Neuronal stem cell (in vitro differentiated cells): ENCODE measurements around the gene HOXA7.

ENCODE experiments used
- DNase-seq: peaks from one replicate; pipeline ENCODE4 v3.0.0-alpha.2; 2013; ENCODE audit warnings: low spot score
- H2AFZ ChIP-seq: one replicate; pipeline ENCODE4 v1.6.1; 2013; ENCODE audit warnings: mild to moderate bottlenecking, low read length, inconsistent platforms
- H2AK5ac ChIP-seq: 2 replicates; pipeline ENCODE4 v1.6.1; 2013; ENCODE audit warnings: low read depth, mild to moderate bottlenecking, inconsistent platforms, low read length, moderate library complexity, mixed read lengths
- H2BK120ac ChIP-seq: 2 replicates; pipeline ENCODE4 v1.6.1; 2013; ENCODE audit warnings: low read depth, mild to moderate bottlenecking, inconsistent platforms, low read length, moderate library complexity, mixed read lengths
- H2BK12ac ChIP-seq: one replicate; pipeline ENCODE4 v1.6.1; 2013; ENCODE audit warnings: low read length, inconsistent platforms
- H2BK15ac ChIP-seq: 2 replicates; pipeline ENCODE4 v1.6.1; 2013; ENCODE audit warnings: mild to moderate bottlenecking, low read length, inconsistent platforms, mixed read lengths
- H2BK5ac ChIP-seq: one replicate; pipeline ENCODE4 v1.6.1; 2013; ENCODE audit warnings: inconsistent platforms, mild to moderate bottlenecking, low read length, moderate library complexity
- H3K14ac ChIP-seq: one replicate; pipeline ENCODE4 v1.6.1; 2013; ENCODE audit warnings: low read length, inconsistent platforms
- H3K18ac ChIP-seq: 2 replicates; pipeline ENCODE4 v1.6.1; 2013; ENCODE audit warnings: low read length, inconsistent platforms
- H3K23ac ChIP-seq: 2 replicates; pipeline ENCODE4 v1.6.1; 2013; ENCODE audit warnings: low read depth, mild to moderate bottlenecking, mixed read lengths, low read length, inconsistent platforms; ENCODE audit not compliant: poor library complexity
- H3K27ac ChIP-seq: replicated peaks from 3 replicates; pipeline ENCODE4 v1.5.1; 2013; ENCODE audit warnings: low read length, inconsistent platforms
- H3K27me3 ChIP-seq, 3 experiments: 2 replicates each; pipeline ENCODE4 v1.6.1; 2013; ENCODE audit warnings: low read length in 3 of 3, mild to moderate bottlenecking in 2 of 3, inconsistent platforms in 1 of 3, low read depth in 1 of 3, mixed read lengths in 1 of 3, moderate library complexity in 1 of 3; ENCODE audit not compliant: control insufficient read depth in 3 of 3, insufficient read depth in 3 of 3
- H3K36me3 ChIP-seq, 2 donors: replicated peaks in 1 of 2; 2 replicates each; pipeline ENCODE4 v1.6.1; 2013; ENCODE audit warnings: low read length in 2 of 2; ENCODE audit not compliant: control insufficient read depth in 2 of 2, insufficient read depth in 2 of 2
- H3K4ac ChIP-seq: 2 replicates; pipeline ENCODE4 v1.6.1; 2013; ENCODE audit warnings: inconsistent platforms, mild to moderate bottlenecking, low read length, moderate library complexity
- H3K4me1 ChIP-seq, 2 donors: 1 replicate in 1 of 2; 2 replicates in 1 of 2; pipeline ENCODE4 v1.6.1; 2013; ENCODE audit warnings: low read length in 2 of 2, low read depth in 1 of 2; ENCODE audit not compliant: control insufficient read depth in 2 of 2, insufficient read depth in 1 of 2
- H3K4me2 ChIP-seq: one replicate; pipeline ENCODE4 v1.6.1; 2013; ENCODE audit warnings: mild to moderate bottlenecking, low read length, inconsistent platforms; ENCODE audit not compliant: insufficient read depth, poor library complexity, severe bottlenecking
- H3K4me3 ChIP-seq, 2 donors: 2 replicates each; pipeline ENCODE4 v1.5.1; 2013; ENCODE audit warnings: low read length in 2 of 2, mild to moderate bottlenecking in 2 of 2, inconsistent platforms in 1 of 2, moderate library complexity in 1 of 2
- H3K79me1 ChIP-seq: one replicate; pipeline ENCODE4 v1.6.1; 2013; ENCODE audit warnings: low read depth, mild to moderate bottlenecking, inconsistent platforms, low read length, moderate library complexity
- H3K9ac ChIP-seq: one replicate; pipeline ENCODE4 v1.6.1; 2013; ENCODE audit warnings: mild to moderate bottlenecking, low read depth, low read length, inconsistent platforms; ENCODE audit not compliant: poor library complexity
- H3K9me3 ChIP-seq, 2 donors: replicated peaks in 1 of 2; 2 replicates each; pipeline versions ENCODE3 to v1.6.1; 2013; ENCODE audit warnings: low read length in 2 of 2, mild to moderate bottlenecking in 2 of 2, inconsistent platforms in 1 of 2, low read depth in 1 of 2, mixed read lengths in 1 of 2, moderate library complexity in 1 of 2; ENCODE audit not compliant: control insufficient read depth in 2 of 2, insufficient read depth in 1 of 2
- H4K8ac ChIP-seq: one replicate; pipeline ENCODE4 v1.6.1; 2013; ENCODE audit warnings: low read depth, mild to moderate bottlenecking, inconsistent platforms, low read length, moderate library complexity
- H4K91ac ChIP-seq: one replicate; pipeline ENCODE4 v1.6.1; 2013; ENCODE audit warnings: low read length, low read depth, mild to moderate bottlenecking, inconsistent platforms; ENCODE audit not compliant: poor library complexity
- WGBS, 2 donors: extraction: QIAGEN DNeasy Blood & Tissue Kit; methylation state at CpG; one replicate each; pipeline ENCODE4 v1.1.7; 2013; ENCODE audit warnings: missing lambda C conversion rate in 2 of 2, mixed read lengths in 1 of 2; ENCODE audit not compliant: insufficient read length in 2 of 2, insufficient replicate concordance in 1 of 2; ENCODE audit errors: extremely low coverage in 2 of 2; 5-methylcytosine and 5-hydroxymethylcytosine counted together

HOXA7 gene

DNA sequence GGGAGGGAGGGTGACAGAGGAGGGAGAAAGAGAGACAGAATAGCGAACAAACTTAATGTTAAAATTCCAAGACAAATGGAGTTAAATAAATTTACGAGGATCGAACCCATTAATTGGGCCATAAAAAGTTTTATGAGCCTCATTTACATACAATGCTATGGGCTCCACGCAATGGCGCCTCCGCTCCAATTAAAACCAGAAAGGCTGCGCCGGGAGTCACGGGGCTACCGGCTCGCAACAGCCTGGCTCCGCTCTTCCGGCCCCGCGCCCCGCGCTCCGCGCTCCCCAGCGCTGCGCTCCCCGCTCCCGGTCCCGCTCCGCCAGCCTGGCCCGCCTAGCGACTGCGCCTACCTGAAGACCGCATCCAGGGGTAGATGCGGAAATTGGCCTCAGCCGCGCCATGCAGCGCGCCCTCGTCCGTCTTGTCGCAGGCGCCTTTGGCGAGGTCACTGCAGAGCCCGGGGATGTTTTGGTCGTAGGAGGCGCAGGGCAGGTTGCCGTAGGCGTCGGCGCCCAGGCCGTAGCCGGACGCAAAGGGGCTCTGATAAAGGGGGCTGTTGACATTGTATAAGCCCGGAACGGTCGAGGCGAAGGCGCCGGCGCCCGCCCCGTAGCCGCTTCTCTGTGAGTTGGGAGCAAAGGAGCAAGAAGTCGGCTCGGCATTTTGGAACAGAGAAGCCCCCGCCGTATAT is 513 bp downstream of the HOXA7 start:
- peaks cover 86 to 99% (median 96%) of the 10 kb centered on the region in 3 experiments for H3K27me3 ChIP-seq
- no peaks in the 10 kb centered on the region for H3K36me3 ChIP-seq
- H3K4me2 ChIP-seq = peak overlapping the region; percentile 23

DNA sequence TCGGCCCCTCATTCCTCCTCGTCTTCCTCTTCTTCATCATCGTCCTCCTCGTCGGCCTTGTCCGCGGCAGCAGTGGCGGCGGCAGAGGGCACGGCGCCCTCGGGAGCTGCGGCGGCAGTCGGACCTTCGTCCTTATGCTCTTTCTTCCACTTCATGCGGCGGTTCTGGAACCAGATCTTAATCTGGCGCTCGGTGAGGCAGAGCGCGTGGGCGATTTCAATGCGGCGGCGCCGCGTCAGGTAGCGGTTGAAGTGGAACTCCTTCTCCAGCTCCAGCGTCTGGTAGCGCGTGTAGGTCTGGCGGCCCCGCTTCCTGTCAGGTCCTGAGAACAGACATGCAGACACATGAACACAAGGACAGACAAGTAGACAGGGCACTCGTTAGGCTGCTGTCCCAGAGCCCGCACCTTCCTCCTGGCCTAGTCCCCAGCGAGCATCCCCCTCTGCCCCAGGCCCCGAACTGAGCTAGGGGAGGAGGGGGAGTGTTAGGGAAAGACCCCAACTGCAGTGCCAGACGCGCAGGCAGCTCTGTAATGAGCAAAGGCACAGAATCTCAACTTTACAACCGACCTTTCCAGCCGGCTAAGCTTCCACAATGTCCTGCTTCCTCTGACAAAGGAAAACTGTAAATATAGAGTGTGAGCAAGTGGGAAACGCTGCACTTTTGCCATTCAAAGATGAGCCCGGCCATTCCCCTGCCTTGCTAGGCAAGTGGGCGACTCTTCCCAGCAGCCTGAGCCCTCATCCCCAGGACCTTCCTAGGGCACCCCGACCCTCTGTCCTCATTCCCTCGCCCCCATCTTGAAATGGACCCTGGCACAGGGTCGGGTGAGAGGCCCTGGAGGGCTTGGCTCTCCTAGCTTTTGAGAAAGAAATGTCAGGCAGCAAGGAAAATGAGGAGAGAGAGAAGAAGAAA is 1.3 kb downstream of the HOXA7 start:
- no peak overlapping the region for H3K4ac ChIP-seq
- no peaks in the 10 kb centered on the region for H3K36me3 ChIP-seq
- no peak overlapping the region for H4K8ac ChIP-seq
- no peak overlapping the region for H3K27ac ChIP-seq
- H3K4me1 ChIP-seq = no peaks in the 10 kb centered on the region
- no peaks in the 10 kb centered on the region for H3K79me1 ChIP-seq
- no peak overlapping the region for H3K23ac ChIP-seq
- no peak overlapping the region for H3K4me3 ChIP-seq
- no peak for DNase-seq
- peak overlapping the region; percentile 68 for H2AFZ ChIP-seq
- no peak overlapping the region for H3K9ac ChIP-seq
- H2BK5ac ChIP-seq = no peak overlapping the region
- no CpG with 5 or more reads among the region's 48 CpGs for WGBS, 2 donors
- no peak overlapping the region for H2BK15ac ChIP-seq
- no peak overlapping the region for H2BK120ac ChIP-seq
- no peak overlapping the region for H3K18ac ChIP-seq
- H3K4me2 ChIP-seq = no peak overlapping the region
- H3K14ac ChIP-seq = no peak overlapping the region
- H3K27me3 ChIP-seq = peaks cover 88 to 100% (median 98%) of the 10 kb centered on the region in 3 experiments
- H2BK12ac ChIP-seq = no peak overlapping the region
- no peak overlapping the region for H2AK5ac ChIP-seq
- H4K91ac ChIP-seq = no peak overlapping the region
- peaks cover 24 to 46% of the 10 kb centered on the region in 2 donors for H3K9me3 ChIP-seq

More for the DNA sequence above, 513 bp downstream of the HOXA7 start:
- H3K4me3 ChIP-seq = peak overlapping the region in 1 of 2 donors; percentile 26
- no peak overlapping the region for H2BK5ac ChIP-seq
- no peaks in the 10 kb centered on the region for H3K79me1 ChIP-seq
- no peak overlapping the region for H3K18ac ChIP-seq
- peaks cover 25 to 44% of the 10 kb centered on the region in 2 donors for H3K9me3 ChIP-seq
- no peak for DNase-seq
- H2BK15ac ChIP-seq = no peak overlapping the region
- H4K91ac ChIP-seq = no peak overlapping the region
- no peak overlapping the region for H3K14ac ChIP-seq
- WGBS, 2 donors = no CpG with 5 or more reads among the region's 63 CpGs
- H3K9ac ChIP-seq = no peak overlapping the region
- H4K8ac ChIP-seq = no peak overlapping the region
- H2BK120ac ChIP-seq = no peak overlapping the region
- peak overlapping the region; percentile 79 for H2AFZ ChIP-seq
- no peak overlapping the region for H2BK12ac ChIP-seq
- H2AK5ac ChIP-seq = no peak overlapping the region
- H3K23ac ChIP-seq = no peak overlapping the region
- no peak overlapping the region for H3K27ac ChIP-seq
- no peak overlapping the region for H3K4ac ChIP-seq
- H3K4me1 ChIP-seq = no peaks in the 10 kb centered on the region

DNA sequence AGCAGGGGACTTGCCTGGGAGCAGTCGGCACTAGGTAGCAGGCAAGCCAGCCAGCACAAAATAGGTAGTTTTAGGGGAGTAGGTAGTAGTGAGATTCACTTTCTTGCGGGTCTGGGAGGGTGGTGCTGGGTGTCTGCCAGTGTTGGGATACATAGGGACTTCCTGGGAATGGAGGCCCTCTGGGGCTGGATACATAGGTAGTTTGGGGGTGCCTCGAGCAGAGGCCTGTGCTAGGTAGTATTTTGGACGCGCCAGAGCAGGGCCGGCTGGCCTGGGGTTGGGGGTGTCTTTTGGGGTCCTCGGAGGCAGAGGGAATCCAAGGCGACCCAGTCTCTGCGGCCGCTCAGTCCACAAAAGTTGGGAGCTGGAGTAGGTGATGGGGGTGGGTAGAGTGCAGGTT is 2.1 kb downstream of the HOXA7 start:
- no peak overlapping the region for H3K4me2 ChIP-seq
- no peaks in the 10 kb centered on the region for H3K36me3 ChIP-seq
- no peak overlapping the region for H3K18ac ChIP-seq
- no peak overlapping the region for H3K14ac ChIP-seq
- H2BK12ac ChIP-seq = no peak overlapping the region
- no peaks in the 10 kb centered on the region for H3K79me1 ChIP-seq
- H2BK120ac ChIP-seq = no peak overlapping the region
- no peak overlapping the region for H2AK5ac ChIP-seq
- no CpG with 5 or more reads among the region's 10 CpGs for WGBS, 2 donors
- no peak overlapping the region for H4K91ac ChIP-seq
- no peak overlapping the region for H3K27ac ChIP-seq
- no peak overlapping the region for H4K8ac ChIP-seq
- H3K9me3 ChIP-seq = peaks cover 17 to 42% of the 10 kb centered on the region in 2 donors
- no peak overlapping the region for H3K9ac ChIP-seq
- no peak overlapping the region for H3K4ac ChIP-seq
- H2BK15ac ChIP-seq = no peak overlapping the region
- no peak overlapping the region for H2AFZ ChIP-seq
- peaks cover 86 to 99% (median 98%) of the 10 kb centered on the region in 3 experiments for H3K27me3 ChIP-seq
- no peak overlapping the region for H3K4me3 ChIP-seq
- no peaks in the 10 kb centered on the region for H3K4me1 ChIP-seq
- DNase-seq = no peak
- H2BK5ac ChIP-seq = no peak overlapping the region
- H3K23ac ChIP-seq = no peak overlapping the region

DNA sequence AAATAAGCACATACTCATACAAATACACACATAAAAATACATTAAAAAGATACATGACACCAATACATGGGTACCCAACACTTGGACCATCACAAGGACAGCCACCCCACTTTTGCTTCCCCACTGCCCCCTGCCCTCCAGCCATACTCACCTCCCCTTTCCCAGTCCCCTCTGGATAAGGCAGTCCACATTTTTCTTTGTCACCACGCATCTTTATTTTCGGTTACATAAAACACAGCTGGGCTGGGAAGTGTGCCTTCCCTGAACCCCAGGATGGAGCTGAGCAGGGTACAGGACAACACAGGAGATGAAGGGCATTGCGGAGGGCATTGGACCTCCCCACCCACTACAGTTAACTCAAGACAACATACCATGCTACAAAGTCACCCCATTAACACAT is 2.9 kb downstream of the HOXA7 start:
- no peaks in the 10 kb centered on the region for H3K36me3 ChIP-seq
- no peaks in the 10 kb centered on the region for H3K79me1 ChIP-seq
- no peak overlapping the region for H2BK15ac ChIP-seq
- no peak overlapping the region for H3K9ac ChIP-seq
- WGBS, 2 donors = no CpG with 5 or more reads among the region's 3 CpGs
- no peak overlapping the region for H3K4me2 ChIP-seq
- no peak for DNase-seq
- peaks cover 10 to 40% of the 10 kb centered on the region in 2 donors for H3K9me3 ChIP-seq
- peaks cover 82 to 99% (median 98%) of the 10 kb centered on the region in 3 experiments for H3K27me3 ChIP-seq
- H4K8ac ChIP-seq = no peak overlapping the region
- H3K4ac ChIP-seq = no peak overlapping the region
- H3K14ac ChIP-seq = no peak overlapping the region
- no peak overlapping the region for H2AFZ ChIP-seq
- H4K91ac ChIP-seq = no peak overlapping the region
- no peak overlapping the region for H3K18ac ChIP-seq
- H3K4me3 ChIP-seq = no peak overlapping the region
- H2BK120ac ChIP-seq = no peak overlapping the region
- no peak overlapping the region for H2AK5ac ChIP-seq
- H3K27ac ChIP-seq = no peak overlapping the region
- no peak overlapping the region for H3K23ac ChIP-seq
- no peak overlapping the region for H2BK12ac ChIP-seq
- H2BK5ac ChIP-seq = no peak overlapping the region
- H3K4me1 ChIP-seq = no peaks in the 10 kb centered on the region
